Left lung (tissue), 10 donors: ENCODE results near the gene MAIP1. TPM values are rescaled to one million over a fixed set of nuclear protein-coding genes. Genes with fewer than 3 reads are reported as not detected.

Source experiments
- ATAC-seq: fragments of 200-7000 bp; cut with Tn5 transposase; one replicate; pipeline ENCODE4 v1.9.1; 2020; ENCODE audit warnings: moderate library complexity
- DNase-seq, 4 donors: peaks; one replicate each; pipeline ENCODE4 v3.0.0-alpha.2; 2013 to 2020
- H3K27ac ChIP-seq, 2 donors: fragments of 200-600 bp; sonication (generic) in 1 of 2; one replicate each; pipeline versions ENCODE4 v1.5.0 to v1.8.0; 2020 to 2021
- H3K27me3 ChIP-seq, 2 donors: fragments of 200-600 bp; sonication (generic) in 1 of 2; one replicate each; pipeline versions ENCODE4 v1.5.0 to v1.8.0; 2020 to 2021
- H3K36me3 ChIP-seq, 2 donors: fragments of 200-600 bp; sonication (generic) in 1 of 2; one replicate each; pipeline versions ENCODE4 v1.5.0 to v1.8.0; 2020 to 2021
- H3K4me1 ChIP-seq, 2 donors: fragments of 200-600 bp; one replicate each; pipeline ENCODE4 v1.8.0; 2021
- H3K4me3 ChIP-seq, 2 donors: fragments of 200-600 bp; sonication (generic) in 1 of 2; one replicate each; pipeline versions ENCODE4 v1.5.0 to v1.8.0; 2020 to 2021; ENCODE audit warnings: mild to moderate bottlenecking in 1 of 2
- H3K9me3 ChIP-seq, 2 donors: fragments of 200-600 bp; sonication (generic) in 1 of 2; one replicate each; pipeline versions ENCODE4 v1.5.0 to v1.8.0; 2020 to 2021
- CTCF ChIP-seq, 2 donors: fragments of 200-600 bp; sonication (generic) in 1 of 2; IDR thresholded peaks; one replicate each; pipeline versions ENCODE4 v1.5.0 to v1.8.0; 2021; ENCODE audit warnings: antibody characterized with exemption in 2 of 2
- intact Hi-C, 2 donors: fragments of 100-400 bp; cut with DNase I; formaldehyde crosslinking; loops; one replicate each; pipeline versions ENCODE4 v1.11.2 to v1.14.2; 2022
- polyA plus RNA-seq, 6 donors: library from polyadenylated mRNA; unstranded; fragments of 120-200 nt; gene quantifications; one replicate each; pipeline ENCODE4 v1.2.1, GENCODE V29; 2013; ENCODE audit not compliant: insufficient read length in 6 of 6
- total RNA-seq, 2 donors: library from RNA; stranded (reverse); fragmentation: NEBNext Ultra II Directional; extraction: Animal tissue kit (Norgen Biotek cat#: 25700); gene quantifications; one replicate each; pipeline ENCODE4 v1.2.1, GENCODE V29; 2021
- donor health status: DM: no; HTN: yes; CAD: no.
- donor health status: DM: no; HTN: no; CAD: no.

Gene MAIP1
- total and polyA plus RNA-seq, 8 donors = 14.7 to 25.8 (median 22.1) TPM

GRCh38 chr2:199955007-199955338 is 409 bp upstream of the MAIP1 start:
- peak overlapping the region; percentile 88 to 95 for H3K27ac ChIP-seq
- H3K4me1 ChIP-seq = peaks cover 11 to 38% of the 10 kb centered on the region in 2 donors
- intact Hi-C loops = no loop called here
- H3K27me3 ChIP-seq = no peaks in the 10 kb centered on the region
- no peaks in the 10 kb centered on the region for H3K9me3 ChIP-seq
- ATAC-seq (peak; percentile 68), DNase-seq (no peak)
- H3K36me3 ChIP-seq = peaks cover 0 to 14% of the 10 kb centered on the region in 2 donors
- H3K4me3 ChIP-seq = peak overlapping the region; percentile 83 to 95
- no peak for TF ChIP-seq CTCF (IDR thresholded peaks at IDR 0.05)

GRCh38 chr2:199956062-199956380 is 639 bp downstream of the MAIP1 start:
- TF ChIP-seq CTCF (IDR thresholded peaks at IDR 0.05) = no peak
- H3K27me3 ChIP-seq = no peaks in the 10 kb centered on the region
- intact Hi-C loops = no loop called here
- no peak for ATAC-seq
- peak overlapping the region; percentile 88 to 95 for H3K27ac ChIP-seq
- DNase-seq = no peak
- H3K4me1 ChIP-seq = peaks cover 11 to 38% of the 10 kb centered on the region in 2 donors
- H3K9me3 ChIP-seq = no peaks in the 10 kb centered on the region
- H3K36me3 ChIP-seq = peaks cover 0 to 25% of the 10 kb centered on the region in 2 donors
- peak overlapping the region; percentile 83 to 95 for H3K4me3 ChIP-seq

- Histone ChIP-seq H3K9me3 (no peaks in the 10 kb centered on the region), H3K36me3 (peaks cover 0 to 45% of the 10 kb centered on the region in 2 donors), H3K4me3 (no peak overlapping the region), H3K27me3 (no peaks in the 10 kb centered on the region), H3K27ac (no peak overlapping the region), H3K4me1 (peaks cover 11 to 33% of the 10 kb centered on the region in 2 donors)
- DNase-seq = no peak
- intact Hi-C loops = no loop called here
- no peak for TF ChIP-seq CTCF (IDR thresholded peaks at IDR 0.05)
- ATAC-seq = no peak
These were observed 2.6 kb downstream of the MAIP1 start for GRCh38 chr2:199958014-199958413.

GRCh38 chr2:199962203-199962602 is 6.8 kb downstream of the MAIP1 start:
- H3K36me3 ChIP-seq = peaks cover 0 to 78% of the 10 kb centered on the region in 2 donors
- TF ChIP-seq CTCF (IDR thresholded peaks at IDR 0.05) = no peak
- H3K4me1 ChIP-seq = peaks cover under 1 to 7% of the 10 kb centered on the region in 2 donors
- H3K27ac ChIP-seq = no peak overlapping the region
- H3K4me3 ChIP-seq = no peak overlapping the region
- ATAC-seq = no peak
- intact Hi-C loops = no loop called here
- no peak for DNase-seq
- no peaks in the 10 kb centered on the region for H3K27me3 ChIP-seq
- no peaks in the 10 kb centered on the region for H3K9me3 ChIP-seq

- H3K4me1 ChIP-seq = no peaks in the 10 kb centered on the region
- no peak overlapping the region for H3K27ac ChIP-seq
- ATAC-seq (no peak), DNase-seq (no peak)
- H3K4me3 ChIP-seq = no peak overlapping the region
- H3K9me3 ChIP-seq = no peaks in the 10 kb centered on the region
- intact Hi-C loops = no loop called here
- TF ChIP-seq CTCF (IDR thresholded peaks at IDR 0.05) = no peak
- peaks cover 0 to 49% of the 10 kb centered on the region in 2 donors for H3K36me3 ChIP-seq
- H3K27me3 ChIP-seq = no peaks in the 10 kb centered on the region
These were observed 11.0 kb downstream of the MAIP1 start for GRCh38 chr2:199966405-199966804.
